GM18517 (cell line): Measurements from ENCODE around the gene GRID1.
"Not testable (repeated sequence)": the region's sequence is repeated elsewhere in the genome, so short reads cannot be mapped to it uniquely, and the experiment has no call there.

ENCODE experiments used
- ATAC-seq: cut with Tn5 transposase; IDR thresholded peaks from one replicate; pipeline ENCODE4 v1.9.1; 2021; ENCODE audit warnings: mild to moderate bottlenecking, moderate library complexity; ENCODE audit not compliant: unreplicated experiment

Gene GRID1

DNA sequence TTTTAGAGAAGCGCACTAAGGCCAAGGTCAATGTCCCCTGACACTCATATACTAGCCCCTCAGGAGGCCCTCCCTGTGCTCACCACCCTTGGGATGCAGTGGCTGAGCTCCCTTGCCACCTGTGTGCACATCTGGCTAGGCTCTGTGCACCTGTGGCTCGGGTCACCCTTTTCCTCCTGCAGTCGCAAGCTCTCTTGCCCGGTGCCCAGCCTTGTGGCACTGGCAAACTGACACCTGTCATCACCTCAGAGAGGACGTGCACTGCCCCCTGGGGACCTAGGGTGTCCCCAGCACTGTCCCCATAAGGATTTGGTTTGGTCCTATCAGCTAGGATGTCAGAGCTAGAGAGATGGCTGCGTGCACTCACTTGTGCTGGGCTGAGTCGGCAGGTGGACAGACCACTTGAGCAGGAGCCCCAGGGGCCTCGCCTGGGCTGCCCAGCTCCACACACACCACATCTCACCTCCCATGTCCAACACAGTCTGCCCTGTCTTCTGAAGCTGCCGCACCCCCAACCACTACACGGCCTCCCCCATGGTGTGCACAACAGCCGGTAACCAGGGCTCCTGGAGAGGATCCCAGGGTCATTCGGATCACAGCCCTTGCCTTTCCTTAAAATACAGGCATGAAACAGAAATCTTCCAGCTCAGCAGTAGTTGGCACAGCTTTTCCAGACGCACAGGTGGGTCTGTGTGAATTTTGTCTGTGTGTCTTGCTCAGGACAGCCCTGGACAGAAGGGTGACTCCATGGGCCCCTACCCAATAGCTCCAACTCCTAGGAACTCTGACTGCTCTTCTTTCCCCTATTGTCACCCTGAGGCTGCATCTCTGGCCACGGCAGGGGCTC lies 111.0 kb downstream of the GRID1 start:
- ATAC-seq = no peak

DNA sequence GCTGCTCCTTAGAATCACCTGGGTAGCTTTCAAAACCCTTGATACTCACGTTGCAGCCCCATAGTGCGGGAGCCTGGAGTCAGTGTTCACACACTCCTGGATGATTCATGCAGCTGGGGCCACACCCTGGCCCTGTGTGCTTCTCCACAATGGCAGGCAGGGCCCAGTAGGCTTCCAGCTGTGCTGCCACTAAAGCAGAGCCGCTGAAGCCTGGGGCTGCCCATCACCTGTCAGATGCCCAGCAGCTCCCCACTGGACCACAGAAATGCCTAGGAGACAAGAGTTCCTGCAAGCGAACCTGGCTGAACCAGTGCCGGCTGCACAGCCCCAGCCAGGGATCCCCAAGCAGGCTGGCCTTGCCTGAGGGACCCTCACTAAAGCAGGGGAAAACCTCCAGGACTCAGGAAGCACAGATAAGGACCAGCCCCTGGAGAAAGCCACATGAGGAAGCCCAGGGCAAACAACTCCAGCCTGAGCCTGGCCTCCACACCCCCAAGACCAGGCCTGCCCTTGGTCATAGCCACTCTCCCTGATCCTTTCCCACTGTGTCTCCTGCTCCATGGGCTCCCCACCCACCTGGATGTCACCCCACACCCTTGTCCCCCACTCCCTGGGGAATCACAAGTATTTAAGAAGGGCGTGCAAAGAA lies 111.9 kb downstream of the GRID1 start:
- no peak for ATAC-seq

DNA sequence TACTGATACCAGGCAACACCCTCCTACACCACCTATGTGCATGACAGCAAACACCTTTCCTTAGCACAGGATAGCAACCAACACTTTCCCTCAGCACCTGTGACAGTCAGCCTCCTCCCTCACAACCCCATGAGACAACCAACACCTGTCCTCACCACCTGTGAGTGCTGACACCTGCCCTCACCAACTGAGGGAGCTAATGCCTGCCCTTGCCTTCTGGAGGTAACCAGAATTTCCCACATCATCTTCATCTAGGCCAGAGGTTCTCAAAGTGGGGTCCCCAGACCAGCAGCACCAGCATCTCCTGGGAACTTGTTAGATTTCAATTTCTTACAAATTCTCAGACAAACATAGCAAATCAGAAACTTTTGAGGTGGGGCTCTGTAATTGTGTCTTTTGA lies 112.5 kb downstream of the GRID1 start:
- no peak for ATAC-seq

DNA sequence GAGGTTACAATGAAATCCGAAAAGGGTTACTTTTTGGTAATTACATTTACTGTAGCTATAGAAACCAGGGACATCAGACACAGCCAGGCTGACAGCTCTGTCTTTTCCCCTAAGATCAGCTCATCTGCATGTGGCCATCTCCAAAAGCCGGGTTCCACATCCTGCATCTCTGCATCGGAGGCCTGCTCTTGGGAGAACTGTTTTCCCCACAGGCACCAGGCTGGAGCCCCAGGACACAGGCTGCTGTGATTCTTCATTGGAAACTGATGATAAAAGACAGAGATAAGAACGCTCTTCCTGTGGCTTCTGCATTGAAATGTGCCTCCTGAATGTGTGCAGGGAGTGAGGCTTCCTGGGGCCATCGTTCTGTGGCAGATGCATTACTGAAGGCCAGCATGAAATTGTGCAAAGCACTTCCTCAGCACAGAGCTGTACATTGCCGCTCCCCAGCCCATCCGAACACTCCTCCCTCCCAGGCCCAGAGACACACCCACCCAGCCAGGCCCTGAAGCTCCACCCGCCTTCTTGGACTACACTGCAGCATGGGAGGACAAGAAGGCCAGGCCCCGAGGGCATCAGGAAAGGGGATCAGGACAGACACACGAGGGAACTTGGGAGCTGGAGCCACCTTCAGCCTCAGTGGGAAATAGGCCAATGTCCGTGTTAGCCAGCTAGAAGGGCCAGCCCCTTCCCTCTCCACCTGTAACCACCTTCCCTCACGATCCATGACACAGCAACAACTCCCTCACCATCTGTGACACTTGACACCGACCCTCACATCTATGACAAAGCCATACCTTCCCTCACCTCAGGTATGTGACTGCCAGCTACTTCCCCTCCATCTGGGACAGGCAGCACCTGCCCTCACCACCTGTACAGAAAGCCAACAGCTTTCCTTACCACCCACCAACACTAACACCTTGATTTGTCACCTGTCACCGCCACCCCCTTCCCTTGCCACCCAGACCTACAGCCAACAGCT lies 113.2 kb downstream of the GRID1 start:
- no peak for ATAC-seq

DNA sequence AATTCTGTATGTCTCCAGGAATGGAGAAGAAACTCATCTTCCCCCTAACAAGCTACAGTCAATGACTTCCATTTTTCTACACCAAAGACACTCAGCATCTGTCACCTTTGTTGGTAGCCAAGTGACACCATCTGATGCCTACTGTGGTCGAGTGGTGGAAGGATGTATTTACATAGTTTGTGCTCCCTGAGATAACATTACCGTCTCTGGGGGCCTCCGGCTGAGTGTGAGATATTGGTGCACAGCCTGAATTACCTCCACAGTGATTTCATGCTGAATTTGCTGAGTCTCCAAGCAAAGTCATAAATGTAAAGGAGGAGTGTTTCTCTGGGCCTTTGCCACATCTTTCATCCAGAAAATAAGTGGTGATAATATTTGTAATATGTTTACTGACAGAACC lies 114.0 kb downstream of the GRID1 start:
- ATAC-seq = no peak

DNA sequence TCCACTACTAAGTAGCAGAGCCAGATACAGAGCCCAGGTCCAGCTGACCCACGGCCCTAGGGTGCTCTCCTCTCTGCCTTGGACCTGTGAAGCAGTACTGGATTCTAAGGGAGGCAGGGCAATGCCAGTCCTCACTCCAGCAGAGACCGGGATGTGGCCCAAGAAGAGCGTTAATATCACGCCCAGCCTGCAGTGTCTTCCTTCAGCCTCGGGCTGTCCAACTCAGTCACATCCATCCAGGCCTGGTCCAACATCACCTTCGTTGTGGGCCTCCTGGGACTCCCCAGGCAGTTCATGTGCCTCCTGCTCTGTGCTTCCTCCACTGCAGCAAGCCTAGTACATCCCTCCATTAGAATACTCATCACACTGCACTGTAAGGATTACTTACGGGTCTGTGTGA lies 114.5 kb downstream of the GRID1 start:
- ATAC-seq = no peak

DNA sequence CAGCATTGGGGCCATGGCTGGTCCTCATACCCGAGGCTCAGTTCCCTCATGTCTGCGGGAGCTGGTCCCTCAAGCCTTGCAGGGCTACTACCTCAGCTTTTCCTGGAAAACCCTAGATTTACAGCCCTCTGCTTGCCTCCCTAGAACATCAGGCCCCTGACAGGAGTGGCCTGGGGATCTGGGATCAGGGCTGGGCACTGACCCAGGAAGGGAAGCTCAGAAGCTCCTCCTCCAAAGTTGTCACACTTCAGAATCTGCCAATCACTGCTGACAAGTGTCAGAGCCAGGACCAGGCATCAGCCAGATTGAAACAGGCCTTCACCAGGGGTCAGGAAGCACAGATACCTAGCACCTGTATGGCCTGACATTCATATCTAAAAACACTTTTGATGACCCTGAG lies 115.2 kb downstream of the GRID1 start:
- no peak for ATAC-seq

DNA sequence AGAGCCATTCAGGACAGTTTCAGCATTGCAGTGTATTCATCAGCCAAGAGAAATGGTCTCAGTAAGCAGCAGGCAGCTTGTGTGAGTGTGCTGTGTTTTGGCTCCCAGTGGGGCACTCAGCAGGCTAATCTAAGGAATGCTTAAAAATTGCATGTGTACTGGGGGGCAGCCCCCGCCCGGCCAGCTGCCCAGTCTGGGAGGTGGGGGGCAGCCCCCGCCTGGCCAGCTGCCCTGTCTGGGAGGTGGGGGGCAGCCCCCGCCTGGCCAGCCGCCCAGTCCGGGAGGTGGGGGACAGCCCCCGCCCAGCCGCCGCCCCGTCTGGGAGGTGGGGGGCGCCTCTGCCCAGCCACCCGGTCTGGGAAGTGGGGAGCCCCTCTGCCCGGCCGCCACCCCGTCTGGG lies 116.2 kb downstream of the GRID1 start:
- ATAC-seq = no peak

DNA sequence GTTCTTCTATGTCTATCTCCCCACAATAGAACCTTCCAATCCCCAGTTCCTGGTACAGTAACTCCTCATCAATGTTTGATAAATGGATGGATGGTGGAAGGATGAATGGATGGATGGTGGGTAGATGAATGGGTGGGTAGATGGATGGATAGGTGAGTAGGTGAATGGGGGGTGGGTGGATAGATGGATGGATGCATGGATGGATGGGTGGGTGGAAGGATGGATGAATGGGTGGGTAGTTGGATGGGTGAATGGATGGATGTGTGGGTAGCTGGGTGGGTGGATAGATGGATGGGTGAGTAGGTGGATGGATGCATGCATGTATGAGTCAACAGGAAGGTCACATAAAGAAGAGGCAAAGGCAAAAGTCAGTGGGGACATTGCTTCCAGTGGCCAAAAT lies 116.8 kb downstream of the GRID1 start:
- ATAC-seq = no peak

DNA sequence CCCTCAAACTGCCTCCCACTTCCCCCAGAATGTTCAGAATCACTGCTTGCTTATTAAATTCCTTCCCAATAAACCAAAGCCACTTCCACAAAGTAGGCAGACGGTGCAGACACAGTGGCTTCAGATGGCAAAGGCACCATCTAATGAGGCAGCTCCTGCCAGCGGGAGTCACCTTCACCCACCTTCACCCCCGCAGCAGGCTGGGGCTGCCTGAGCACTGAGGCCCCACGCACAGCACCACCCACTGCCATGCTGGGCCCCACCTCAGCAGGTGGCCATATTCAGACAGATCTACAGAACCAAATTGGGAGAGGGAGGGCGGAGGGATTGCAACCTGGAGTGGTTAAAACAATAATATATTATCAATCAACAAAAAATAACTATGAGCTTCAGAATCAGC lies 118.5 kb downstream of the GRID1 start:
- ATAC-seq = no peak

DNA sequence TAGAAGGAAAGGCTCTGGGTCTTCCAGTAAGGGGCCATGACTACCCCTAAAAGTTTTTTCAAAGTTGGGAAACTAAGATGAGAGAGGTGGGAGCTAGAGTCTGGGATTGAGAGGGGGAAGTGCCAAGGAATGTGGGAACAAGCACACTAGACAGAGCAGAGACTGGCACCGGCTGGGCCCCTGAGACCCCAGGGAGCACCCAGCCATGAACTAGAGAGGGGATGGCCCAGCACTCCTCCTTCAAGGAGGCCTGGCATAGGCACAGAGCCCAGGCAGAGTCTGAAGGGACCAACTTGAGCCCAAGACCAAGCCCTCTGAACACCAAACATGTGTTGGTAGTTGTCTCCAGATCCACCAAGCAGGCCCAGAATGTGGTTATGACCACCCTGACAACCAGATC lies 119.0 kb downstream of the GRID1 start:
- no peak for ATAC-seq

DNA sequence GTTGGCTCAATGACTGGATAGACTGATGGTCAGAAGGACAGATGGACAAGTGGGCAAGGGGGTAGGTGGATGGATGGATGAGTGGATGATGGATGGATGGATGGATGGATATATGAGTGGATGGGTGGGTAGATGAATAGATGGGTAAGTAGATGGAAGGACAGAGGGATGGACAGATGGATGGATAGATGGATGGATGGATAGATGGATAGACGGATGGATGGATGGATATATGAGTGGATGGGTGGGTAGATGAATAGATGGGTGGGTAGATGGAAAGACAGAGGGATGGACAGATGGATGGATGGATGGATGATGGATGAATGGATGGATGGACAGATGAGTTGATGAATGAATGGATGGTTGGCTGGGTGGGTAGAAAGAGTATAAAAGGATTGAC lies 119.5 kb downstream of the GRID1 start:
- ATAC-seq = no peak

DNA sequence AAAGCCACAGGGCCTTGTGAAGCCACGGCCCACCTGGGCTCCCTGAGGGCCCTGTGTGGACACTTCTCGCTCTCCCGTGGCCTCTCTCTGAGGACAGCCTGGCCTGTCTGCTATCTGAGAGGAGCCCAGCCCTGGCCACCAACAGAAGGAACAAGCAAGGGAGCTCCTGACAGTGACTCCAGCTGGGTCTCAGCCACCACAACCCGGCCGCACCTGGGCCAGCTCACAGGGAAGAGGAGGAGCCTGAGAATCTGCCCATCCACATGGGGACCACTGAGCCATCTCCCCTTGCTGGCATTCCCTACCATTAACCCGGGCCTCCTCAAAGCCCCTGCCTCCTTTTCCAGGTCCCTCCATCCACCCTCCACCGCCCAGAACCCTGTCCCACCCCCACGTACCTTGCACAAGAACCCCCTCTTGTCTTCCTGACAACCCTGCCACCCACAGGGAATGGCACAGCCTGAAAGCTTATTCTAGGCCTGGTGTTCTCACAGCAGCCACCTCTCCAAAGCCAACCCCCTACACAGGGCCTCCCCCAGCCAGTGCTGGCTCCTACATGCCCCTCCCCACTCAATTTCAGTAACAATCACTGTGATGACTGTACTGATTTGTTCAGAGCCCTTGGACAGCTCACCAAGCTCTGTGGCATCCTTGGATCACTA lies 120.2 kb downstream of the GRID1 start:
- no peak for ATAC-seq

DNA sequence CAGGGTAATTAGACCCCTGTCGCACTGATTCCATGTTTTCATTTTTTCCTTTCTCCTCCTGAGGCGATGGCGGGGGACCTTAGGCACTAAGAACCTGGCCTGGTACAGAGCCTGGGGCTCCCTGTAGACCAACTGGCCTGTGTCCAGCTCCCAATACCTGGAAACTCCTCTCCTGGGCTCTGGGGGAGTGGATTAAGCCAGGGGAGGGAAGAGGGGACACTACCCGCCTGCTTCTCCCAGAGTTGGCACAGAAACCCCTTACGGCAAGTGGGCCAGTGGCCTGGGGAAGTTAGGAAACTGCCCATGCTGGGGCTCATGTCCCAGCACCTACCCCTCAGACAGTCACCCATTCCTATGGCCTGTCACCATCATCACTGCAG lies 121.6 kb downstream of the GRID1 start:
- ATAC-seq = no peak

DNA sequence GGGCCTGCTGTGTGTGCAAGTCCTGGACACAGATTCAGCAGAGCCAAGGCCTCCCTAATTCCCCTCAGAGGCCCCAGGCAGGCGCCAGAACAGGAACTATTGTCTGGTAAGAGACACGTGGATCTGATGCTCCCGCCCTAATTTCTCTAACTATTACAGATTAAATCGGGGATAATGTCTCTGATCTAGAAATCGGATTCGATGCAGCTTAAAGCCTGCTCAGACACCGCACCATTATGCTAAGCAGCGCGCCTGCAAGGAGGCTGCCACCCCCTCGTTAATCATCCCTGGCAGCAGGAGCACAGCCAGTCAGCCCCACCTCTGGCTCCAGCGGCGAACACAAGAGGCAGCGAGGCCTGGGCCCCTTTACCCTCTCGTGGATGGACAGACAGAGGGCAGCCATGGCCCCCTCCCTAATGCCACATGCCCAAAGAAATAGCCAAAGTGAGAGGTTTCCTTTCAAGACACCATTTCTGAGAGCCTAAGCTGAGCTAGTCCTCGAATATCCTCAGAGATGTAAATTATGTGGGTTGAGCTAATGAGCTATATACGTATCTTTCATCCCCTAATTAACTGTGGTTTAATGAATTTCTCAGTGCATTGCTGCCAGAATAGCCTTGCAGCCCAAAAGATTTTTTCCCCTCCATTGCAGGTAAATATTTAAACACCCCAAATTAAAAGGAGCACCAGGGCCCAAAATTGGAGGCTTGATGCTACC lies 122.1 kb downstream of the GRID1 start:
- ATAC-seq = no peak

DNA sequence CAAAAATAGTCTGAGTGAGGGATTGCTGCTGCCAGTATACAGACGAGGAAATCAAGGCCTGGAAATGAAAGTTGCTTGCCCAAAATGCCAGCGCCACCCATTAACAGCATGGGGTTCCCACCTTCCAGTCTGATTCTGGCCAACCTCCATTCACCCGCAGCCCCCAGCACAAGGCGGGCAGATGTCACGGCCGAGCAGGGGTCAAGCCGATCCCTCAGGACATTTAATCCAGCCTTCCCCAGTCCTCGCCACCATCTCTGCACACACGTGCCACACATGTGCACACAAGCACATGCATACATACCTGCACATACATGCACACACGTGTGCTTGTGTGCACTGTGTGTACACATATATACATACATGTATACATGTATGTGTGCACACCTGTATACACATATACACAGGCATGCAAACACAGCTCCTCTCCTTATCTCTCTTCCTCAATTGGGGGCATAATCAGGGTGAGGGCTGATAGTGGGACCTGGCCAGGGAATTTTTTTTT lies 122.9 kb downstream of the GRID1 start:
- ATAC-seq = no peak

DNA sequence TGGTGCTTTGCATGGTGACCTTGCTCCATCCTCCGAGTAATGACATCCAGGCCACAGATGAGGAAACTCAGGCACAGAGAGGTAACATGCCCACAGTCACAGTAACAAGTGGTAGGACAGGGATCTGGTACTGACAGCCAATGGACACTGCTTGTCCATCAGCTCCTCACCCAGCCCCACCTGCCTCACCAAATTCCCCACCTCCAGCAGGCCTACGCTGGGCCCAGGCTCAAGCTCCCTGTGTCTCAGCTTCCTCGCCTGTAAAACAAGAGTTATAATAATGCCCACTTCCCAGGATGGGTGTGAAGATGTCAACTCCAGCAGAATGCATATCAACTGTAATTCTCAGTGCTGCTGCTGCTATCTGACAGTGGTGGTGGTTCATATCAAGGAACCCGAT lies 123.8 kb downstream of the GRID1 start:
- ATAC-seq = no peak

DNA sequence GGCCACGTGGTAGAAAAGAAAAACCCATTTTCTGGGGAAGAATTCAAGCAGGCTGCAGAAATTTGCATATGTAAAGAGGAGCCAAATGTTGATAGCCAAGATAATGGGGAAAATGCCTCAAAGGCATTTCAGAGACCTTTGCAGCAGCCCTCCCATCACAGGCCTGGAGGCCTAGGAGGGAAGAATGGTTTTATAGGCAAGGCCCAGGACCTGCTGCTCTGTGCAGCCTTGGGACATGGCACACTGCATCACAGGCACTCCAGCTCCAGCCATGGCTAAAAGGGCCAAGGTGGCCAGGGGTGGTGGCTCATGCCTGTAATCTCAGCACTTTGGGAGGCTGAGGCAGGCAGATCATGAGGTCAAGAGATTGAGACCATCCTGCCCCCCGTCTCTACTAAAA lies 128.5 kb downstream of the GRID1 start:
- not testable (repeated sequence) for ATAC-seq

DNA sequence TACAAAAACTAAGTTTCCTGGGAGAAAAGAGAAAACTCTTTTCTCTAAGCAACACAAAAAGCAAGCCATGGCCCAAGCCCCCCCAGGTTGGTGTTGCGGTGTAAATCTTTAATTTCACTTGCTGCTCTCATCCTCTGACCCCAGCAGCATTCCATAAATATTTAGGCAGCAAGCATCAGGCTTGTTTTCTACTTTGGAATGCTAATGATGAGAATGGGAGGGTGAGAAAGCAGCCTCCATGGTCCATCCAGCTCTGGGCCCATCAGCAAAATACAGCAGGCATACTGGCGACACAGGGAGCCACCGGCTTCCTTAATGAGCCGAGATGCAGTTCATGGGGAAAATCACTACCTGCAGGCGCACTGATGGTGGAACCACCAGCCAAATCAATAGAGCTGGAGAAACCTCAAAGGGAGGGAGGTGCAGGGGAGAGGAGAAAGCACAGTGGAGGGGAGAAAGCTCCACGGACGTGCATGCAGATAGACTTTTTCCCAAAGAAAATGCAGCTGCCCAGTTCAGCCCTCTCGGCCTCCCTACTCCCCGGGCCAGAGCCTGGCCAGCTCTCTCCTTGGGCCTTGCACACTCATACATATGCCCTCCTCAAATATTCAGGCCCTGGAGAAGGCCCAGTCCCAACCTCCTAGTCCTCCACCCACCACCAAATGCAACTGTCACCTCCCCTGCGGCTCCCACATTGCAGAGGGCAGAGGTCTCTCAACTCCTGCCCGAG lies 131.9 kb downstream of the GRID1 start:
- no peak for ATAC-seq
